Suprapubic skin (tissue), 4 donors: ENCODE measurements around the gene SLC6A7.

Source experiments
- CTCF ChIP-seq, 2 donors: fragments of 200-600 bp in 1 of 2; fragments of 450-650 bp in 1 of 2; sonication (generic) in 1 of 2; IDR thresholded peaks; one replicate each; pipeline ENCODE4 v1.5.1; 2016 to 2019; ENCODE audit warnings: antibody characterized with exemption in 2 of 2, mild to moderate bottlenecking in 1 of 2, moderate library complexity in 1 of 2
- EP300 ChIP-seq: sonication (generic); formaldehyde crosslinking; IDR thresholded peaks from one replicate; pipeline ENCODE4 v1.6.1; 2017; ENCODE audit warnings: antibody characterized with exemption
- POLR2A ChIP-seq, 2 donors: fragments of 450-650 bp; IDR thresholded peaks; one replicate each; pipeline ENCODE4 v1.6.1; 2017; ENCODE audit warnings: antibody characterized with exemption in 2 of 2, mild to moderate bottlenecking in 2 of 2, moderate library complexity in 2 of 2
- POLR2AphosphoS5 ChIP-seq, 3 donors: sonication (generic); formaldehyde crosslinking; IDR thresholded peaks; one replicate each; pipeline ENCODE4 v1.6.1; 2017; ENCODE audit warnings: antibody characterized with exemption in 3 of 3

GRCh38 chr5:150189326-150189725 is 536 bp upstream of the SLC6A7 start:
- no peak for TF ChIP-seq CTCF (IDR thresholded peaks at IDR 0.05)
- no peak for TF ChIP-seq POLR2A (IDR thresholded peaks at IDR 0.05)
- TF ChIP-seq POLR2AphosphoS5 (IDR thresholded peaks at IDR 0.05): no peak
- TF ChIP-seq EP300: no peak
